Measurements from ENCODE around the gene METTL13. TPM values are rescaled to one million over a fixed set of nuclear protein-coding genes. Genes with fewer than 3 reads are reported as not detected.

METTL13 gene
- polyA plus RNA-seq, 3 donors, result 8.8 to 18.5 (median 16.0) TPM

DNA sequence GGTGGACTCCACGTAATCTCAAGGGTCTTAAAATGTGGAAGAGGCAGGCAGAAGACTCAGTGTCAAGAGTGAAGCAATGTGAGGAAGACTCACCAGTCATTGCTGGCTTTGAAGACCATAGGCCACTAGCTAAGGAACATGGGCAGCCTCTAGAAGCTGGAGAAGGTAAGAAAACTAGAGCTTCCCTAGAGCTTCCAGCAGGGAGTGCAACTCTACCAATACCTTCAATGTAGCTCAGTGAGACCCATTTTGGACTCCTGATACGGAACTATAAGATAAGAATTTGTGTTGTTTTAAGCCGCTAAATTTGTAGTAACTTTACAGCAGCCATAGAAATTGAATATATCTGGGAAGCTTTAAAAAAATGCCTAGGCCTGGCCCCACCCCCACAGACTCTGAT is 18.9 kb downstream of the METTL13 start:
- H3K9ac ChIP-seq (ENCODE audit: insufficient read depth, low read length, poor library complexity, severe bottlenecking), result no peak overlapping the region
- DNase-seq, result no peak
- H3K4me1 ChIP-seq (ENCODE audit: control insufficient read depth in 1 of 2, insufficient read depth in 2 of 2, low read length in 2 of 2), result peaks cover 6 to 12% of the 10 kb centered on the region in 2 donors
- no peaks in the 10 kb centered on the region for H3K79me2 ChIP-seq (ENCODE audit: insufficient read depth, low read length)
- no peak overlapping the region for H3K4me2 ChIP-seq (replicated peaks; ENCODE audit: extremely low read depth, low read length, poor library complexity, severe bottlenecking)
- no peaks in the 10 kb centered on the region for H3K27me3 ChIP-seq (ENCODE audit: control insufficient read depth in 2 of 2, insufficient read depth in 2 of 2, low read length in 2 of 2)
- peaks cover 31 to 52% of the 10 kb centered on the region in 2 donors for H3K36me3 ChIP-seq (replicated peaks in 1 of 2; ENCODE audit: control insufficient read depth in 1 of 2, insufficient read depth in 2 of 2, low read length in 2 of 2)
- H2AFZ ChIP-seq (ENCODE audit: insufficient read depth, low read depth, low read length, poor library complexity, severe bottlenecking), result no peak overlapping the region
- Mint-ChIP-seq H3K27me3 (ENCODE audit: low read depth in 3 of 3) (peaks cover 0 to 2% (median 0%) of the 10 kb centered on the region in 3 donors), H3K4me1 (peaks cover 27% of the 10 kb centered on the region), H3K9me3 (no peaks in the 10 kb centered on the region), H3K27ac (no peak overlapping the region), H3K36me3 (peaks cover 31 to 47% of the 10 kb centered on the region in 2 donors), H3K4me3 (no peak overlapping the region)
- no peaks in the 10 kb centered on the region for H4K20me1 ChIP-seq (ENCODE audit: insufficient read depth, low read length)
- H3K9me3 ChIP-seq (replicated peaks in 1 of 2; ENCODE audit: control insufficient read depth in 1 of 2, insufficient read depth in 1 of 2, low read length in 2 of 2), result no peaks in the 10 kb centered on the region
- TF ChIP-seq, protein P1, sequence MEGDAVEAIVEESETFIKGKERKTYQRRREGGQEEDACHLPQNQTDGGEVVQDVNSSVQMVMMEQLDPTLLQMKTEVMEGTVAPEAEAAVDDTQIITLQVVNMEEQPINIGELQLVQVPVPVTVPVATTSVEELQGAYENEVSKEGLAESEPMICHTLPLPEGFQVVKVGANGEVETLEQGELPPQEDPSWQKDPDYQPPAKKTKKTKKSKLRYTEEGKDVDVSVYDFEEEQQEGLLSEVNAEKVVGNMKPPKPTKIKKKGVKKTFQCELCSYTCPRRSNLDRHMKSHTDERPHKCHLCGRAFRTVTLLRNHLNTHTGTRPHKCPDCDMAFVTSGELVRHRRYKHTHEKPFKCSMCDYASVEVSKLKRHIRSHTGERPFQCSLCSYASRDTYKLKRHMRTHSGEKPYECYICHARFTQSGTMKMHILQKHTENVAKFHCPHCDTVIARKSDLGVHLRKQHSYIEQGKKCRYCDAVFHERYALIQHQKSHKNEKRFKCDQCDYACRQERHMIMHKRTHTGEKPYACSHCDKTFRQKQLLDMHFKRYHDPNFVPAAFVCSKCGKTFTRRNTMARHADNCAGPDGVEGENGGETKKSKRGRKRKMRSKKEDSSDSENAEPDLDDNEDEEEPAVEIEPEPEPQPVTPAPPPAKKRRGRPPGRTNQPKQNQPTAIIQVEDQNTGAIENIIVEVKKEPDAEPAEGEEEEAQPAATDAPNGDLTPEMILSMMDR (IDR thresholded peaks at IDR 0.05), result no peak
- 87% methylated on average over 1 of the region's 3 CpGs for WGBS (ENCODE audit: insufficient coverage)
- H3K4me3 ChIP-seq (replicated peaks in 1 of 3; ENCODE audit: low read depth in 2 of 3, low read length in 3 of 3), result no peak overlapping the region
- intact Hi-C loops (cut with micrococcal nuclease), result loop anchor here (5.0 to 10.0 kb wide), 2 partner anchors 184 to 597 kb away; no protein-coding TSS in a partner anchor
- no peak overlapping the region for H3K27ac ChIP-seq (ENCODE audit: low read depth in 1 of 2, low read length in 2 of 2)

DNA sequence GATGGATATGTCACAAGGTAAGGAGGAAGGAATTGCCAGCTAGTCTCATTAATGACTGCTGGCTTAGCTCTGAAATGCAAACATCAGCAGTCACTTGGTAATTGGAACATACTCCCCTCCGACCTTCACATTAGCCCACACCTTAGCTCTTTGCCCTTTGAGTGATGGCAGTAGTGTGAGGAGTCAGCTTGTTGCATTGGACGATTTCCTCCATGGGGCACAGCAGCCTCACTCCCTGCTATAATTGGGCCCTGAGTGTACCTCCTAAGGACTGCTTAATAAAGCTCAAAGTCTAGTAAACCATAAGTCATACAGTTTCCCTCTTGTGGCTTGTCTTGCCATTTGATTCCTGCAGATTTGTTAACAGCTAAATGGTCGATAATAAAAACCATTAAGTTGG is 19.4 kb downstream of the METTL13 start:
- Histone ChIP-seq H3K79me2 (ENCODE audit: insufficient read depth, low read length) (no peaks in the 10 kb centered on the region), H2AFZ (ENCODE audit: insufficient read depth, low read depth, low read length, poor library complexity, severe bottlenecking) (no peak overlapping the region), H3K9ac (ENCODE audit: insufficient read depth, low read length, poor library complexity, severe bottlenecking) (no peak overlapping the region), H3K4me1 (ENCODE audit: control insufficient read depth in 1 of 2, insufficient read depth in 2 of 2, low read length in 2 of 2) (peaks cover 6 to 12% of the 10 kb centered on the region in 2 donors), H3K36me3 (replicated peaks in 1 of 2; ENCODE audit: control insufficient read depth in 1 of 2, insufficient read depth in 2 of 2, low read length in 2 of 2) (peaks cover 26 to 47% of the 10 kb centered on the region in 2 donors), H3K4me3 (replicated peaks in 1 of 3; ENCODE audit: low read depth in 2 of 3, low read length in 3 of 3) (no peak overlapping the region), H3K4me2 (replicated peaks; ENCODE audit: extremely low read depth, low read length, poor library complexity, severe bottlenecking) (no peak overlapping the region), H3K27ac (ENCODE audit: low read depth in 1 of 2, low read length in 2 of 2) (no peak overlapping the region), H3K27me3 (ENCODE audit: control insufficient read depth in 2 of 2, insufficient read depth in 2 of 2, low read length in 2 of 2) (no peaks in the 10 kb centered on the region), H4K20me1 (ENCODE audit: insufficient read depth, low read length) (no peaks in the 10 kb centered on the region), H3K9me3 (replicated peaks in 1 of 2; ENCODE audit: control insufficient read depth in 1 of 2, insufficient read depth in 1 of 2, low read length in 2 of 2) (no peaks in the 10 kb centered on the region)
- no CpG with 5 or more reads among the region's 3 CpGs for WGBS (ENCODE audit: insufficient coverage)
- TF ChIP-seq, protein P1 (IDR thresholded peaks at IDR 0.05), result no peak
- intact Hi-C loops (cut with micrococcal nuclease), result loop anchor here (5.0 to 10.0 kb wide), 2 partner anchors 184 to 596 kb away; no protein-coding TSS in a partner anchor
- Mint-ChIP-seq H3K4me1 (peaks cover 32% of the 10 kb centered on the region), H3K36me3 (peaks cover 30 to 42% of the 10 kb centered on the region in 2 donors), H3K9me3 (no peaks in the 10 kb centered on the region), H3K27ac (peak overlapping the region in 1 of 7 donors; percentile 81), H3K4me3 (no peak overlapping the region), H3K27me3 (ENCODE audit: low read depth in 3 of 3) (peaks cover 0 to 2% (median 0%) of the 10 kb centered on the region in 3 donors)
- no peak for DNase-seq

Data from CD14-positive monocyte (primary cell).